GM12872 (cell line): Measurements from ENCODE around the gene ZNF555.

Source experiments
- CTCF ChIP-seq: IDR thresholded peaks from 3 replicates; pipeline ENCODE4 v1.5.1; 2011; ENCODE audit warnings: low read depth, mild to moderate bottlenecking, low read length, moderate library complexity; ENCODE audit not compliant: insufficient read depth

Gene ZNF555

GRCh38 chr19:2824129-2824528 lies 17.1 kb upstream of the ZNF555 start:
- no peak for TF ChIP-seq CTCF

- no peak for TF ChIP-seq CTCF
Measured at GRCh38 chr19:2827022-2827421, 14.3 kb upstream of the ZNF555 start.

- TF ChIP-seq CTCF: no peak
Measured at GRCh38 chr19:2827840-2828489, 13.3 kb upstream of the ZNF555 start.

- TF ChIP-seq CTCF: no peak
Measured at GRCh38 chr19:2834294-2834871, 6.9 kb upstream of the ZNF555 start.

GRCh38 chr19:2837430-2837829 lies 3.8 kb upstream of the ZNF555 start:
- TF ChIP-seq CTCF: no peak

- no peak for TF ChIP-seq CTCF
Measured at GRCh38 chr19:2841855-2842574, 740 bp downstream of the ZNF555 start.

GRCh38 chr19:2845107-2845506 lies 3.8 kb downstream of the ZNF555 start:
- no peak for TF ChIP-seq CTCF
